DND-41 (cell line): ENCODE results near the gene GPC3.

Experiments used
- ATAC-seq: fragments of 200-7000 bp; cut with Tn5 transposase; 3 replicates; pipeline ENCODE4 v1.9.1; 2021; ENCODE audit warnings: low read depth; ENCODE audit not compliant: insufficient read depth
- DNase-seq: peaks from one replicate; pipeline ENCODE4 v3.0.0-alpha.2; 2020
- H2AFZ ChIP-seq: 2 replicates; pipeline ENCODE4 v1.6.0; 2012; ENCODE audit warnings: low read depth, low read length
- H3K27ac ChIP-seq: 2 replicates; pipeline ENCODE4 v1.5.1; 2012; ENCODE audit warnings: low read length, inconsistent platforms
- H3K27me3 ChIP-seq: fragments of 200-600 bp; sonication (generic); 2 replicates; pipeline ENCODE4 v1.6.0; 2012; ENCODE audit warnings: low read length, mild to moderate bottlenecking, inconsistent platforms; ENCODE audit not compliant: insufficient read depth, poor library complexity
- H3K36me3 ChIP-seq: 2 replicates; pipeline ENCODE4 v1.5.1; 2012; ENCODE audit warnings: low read length, inconsistent platforms; ENCODE audit not compliant: insufficient read depth
- H3K4me1 ChIP-seq: 2 replicates; pipeline ENCODE4 v1.5.1; 2012; ENCODE audit warnings: mild to moderate bottlenecking, low read length; ENCODE audit not compliant: insufficient read depth
- H3K4me2 ChIP-seq: 2 replicates; pipeline ENCODE4 v1.6.0; 2012; ENCODE audit warnings: mild to moderate bottlenecking, moderate library complexity, low read length, inconsistent platforms; ENCODE audit not compliant: insufficient read depth
- H3K4me3 ChIP-seq, 2 experiments: fragments of 200-600 bp in 1 of 2; shearing (Covaris generic) in 1 of 2; 2 replicates each; pipeline ENCODE4 v1.5.1; 2012 to 2016; ENCODE audit warnings: inconsistent platforms in 2 of 2, low read length in 2 of 2, mild to moderate bottlenecking in 2 of 2, low read depth in 1 of 2, moderate library complexity in 1 of 2
- H3K79me2 ChIP-seq: 2 replicates; pipeline ENCODE4 v1.6.0; 2012; ENCODE audit warnings: low read length, inconsistent platforms; ENCODE audit not compliant: insufficient read depth
- H3K9ac ChIP-seq: 2 replicates; pipeline ENCODE4 v1.6.0; 2012; ENCODE audit warnings: low read depth, mild to moderate bottlenecking, inconsistent platforms, low read length, moderate library complexity
- H3K9me3 ChIP-seq: 2 replicates; pipeline ENCODE4 v1.5.1; 2012; ENCODE audit warnings: low read length, moderate library complexity, mild to moderate bottlenecking, inconsistent platforms; ENCODE audit not compliant: insufficient read depth, severe bottlenecking
- H4K20me1 ChIP-seq: 2 replicates; pipeline ENCODE4 v1.6.0; 2012; ENCODE audit warnings: low read length; ENCODE audit not compliant: insufficient read depth
- CTCF ChIP-seq: IDR thresholded peaks from 2 replicates; pipeline ENCODE4 v1.5.1; 2012; ENCODE audit warnings: borderline replicate concordance, low read length, moderate library complexity, mild to moderate bottlenecking; ENCODE audit not compliant: poor library complexity, severe bottlenecking; ENCODE audit errors: extremely low read depth
- EZH2 ChIP-seq: IDR thresholded peaks from 3 replicates; pipeline ENCODE4 v1.6.1; 2012; ENCODE audit warnings: borderline replicate concordance, low read depth, mild to moderate bottlenecking, moderate library complexity, low read length, inconsistent platforms; ENCODE audit not compliant: severe bottlenecking

GPC3 gene

GRCh38 chrX:133948895-133949294 is 36.5 kb downstream of the GPC3 start:
- ATAC-seq (no peak), DNase-seq (no peak)
- Histone ChIP-seq H3K79me2 (no peaks in the 10 kb centered on the region), H3K4me1 (no peaks in the 10 kb centered on the region), H3K36me3 (no peaks in the 10 kb centered on the region), H3K27ac (no peak overlapping the region), H3K4me2 (no peak overlapping the region), H3K27me3 (no peaks in the 10 kb centered on the region), H3K4me3 (no peak overlapping the region), H2AFZ (no peak overlapping the region), H3K9me3 (no peaks in the 10 kb centered on the region), H4K20me1 (no peaks in the 10 kb centered on the region), H3K9ac (no peak overlapping the region)
- no peak for TF ChIP-seq EZH2
- no peak for TF ChIP-seq CTCF

GRCh38 chrX:133947996-133948395 is 37.4 kb downstream of the GPC3 start:
- Histone ChIP-seq H3K4me1 (no peaks in the 10 kb centered on the region), H3K9me3 (no peaks in the 10 kb centered on the region), H2AFZ (no peak overlapping the region), H3K4me2 (no peak overlapping the region), H3K9ac (no peak overlapping the region), H3K79me2 (no peaks in the 10 kb centered on the region), H4K20me1 (no peaks in the 10 kb centered on the region), H3K36me3 (no peaks in the 10 kb centered on the region), H3K27me3 (no peaks in the 10 kb centered on the region), H3K27ac (no peak overlapping the region), H3K4me3 (no peak overlapping the region)
- ATAC-seq (no peak), DNase-seq (no peak)
- TF ChIP-seq EZH2 (no peak), CTCF (no peak)

- ATAC-seq, result no peak
- no peaks in the 10 kb centered on the region for H4K20me1 ChIP-seq
- no peaks in the 10 kb centered on the region for H3K9me3 ChIP-seq
- no peaks in the 10 kb centered on the region for H3K27me3 ChIP-seq
- H3K36me3 ChIP-seq, result no peaks in the 10 kb centered on the region
- H3K4me2 ChIP-seq, result no peak overlapping the region
- TF ChIP-seq CTCF, result no peak
- no peak for TF ChIP-seq EZH2
- DNase-seq, result no peak
- H3K4me1 ChIP-seq, result no peaks in the 10 kb centered on the region
- H2AFZ ChIP-seq, result no peak overlapping the region
- H3K79me2 ChIP-seq, result no peaks in the 10 kb centered on the region
- H3K9ac ChIP-seq, result no peak overlapping the region
- no peak overlapping the region for H3K27ac ChIP-seq
- no peak overlapping the region for H3K4me3 ChIP-seq
Observed at GRCh38 chrX:133947022-133947421, 38.4 kb downstream of the GPC3 start.

GRCh38 chrX:133943507-133943906 is 41.9 kb downstream of the GPC3 start:
- Histone ChIP-seq H4K20me1 (no peaks in the 10 kb centered on the region), H3K9me3 (no peaks in the 10 kb centered on the region), H3K9ac (no peak overlapping the region), H3K4me1 (no peaks in the 10 kb centered on the region), H2AFZ (no peak overlapping the region), H3K4me2 (no peak overlapping the region), H3K27me3 (no peaks in the 10 kb centered on the region), H3K36me3 (no peaks in the 10 kb centered on the region), H3K27ac (no peak overlapping the region), H3K79me2 (no peaks in the 10 kb centered on the region), H3K4me3 (no peak overlapping the region)
- no peak for ATAC-seq
- TF ChIP-seq CTCF (no peak), EZH2 (no peak)
- no peak for DNase-seq
